Naive thymus-derived CD4-positive, alpha-beta T cell (primary cell): ENCODE data around the gene CD209. TPM values are rescaled to one million over a fixed set of nuclear protein-coding genes. Genes with fewer than 3 reads are reported as not detected.

Source experiments
- polyA plus RNA-seq, 2 donors: library from polyadenylated mRNA; unstranded; fragments of 300-500 nt; fragmentation: Illumina TruSeq; gene quantifications; one replicate each; pipeline ENCODE4 v1.2.3, GENCODE V29; 2021
- total RNA-seq, 6 experiments: library from RNA in 5 of 6; stranded (reverse) in 5 of 6; gene quantifications; 1 replicate in 5 of 6; 2 replicates in 1 of 6; pipeline ENCODE4 v1.2.3 and lab custom pipeline; 2021 to 2026

The CD209 gene
- total and polyA plus RNA-seq, 7 experiments from 2014 or later: 0.27 to 0.68 (median 0.32) TPM; not detected in 4

Other genes with a start within 250 kb of the CD209 start
- 10 to 100 TPM in 1 of 5 experiments, 1 to 10 TPM in 4; 5.7 to 10.1 (median 7.2) TPM for gene ZNF358, start 231.4 kb downstream of the CD209 start, total RNA-seq
- gene ZNF358, start 231.4 kb downstream of the CD209 start, polyA plus RNA-seq: 1 to 10 TPM; 1.4 to 2.6 TPM
- 10 to 100 TPM; 13.8 to 49.2 (median 18.1) TPM for gene MCOLN1, start 224.9 kb downstream of the CD209 start, total RNA-seq
- gene MCOLN1, start 224.9 kb downstream of the CD209 start, polyA plus RNA-seq: 10 to 100 TPM in 1 of 2 donors, 1 to 10 TPM in 1; 8.8 to 11.7 TPM
- 100 to 1,000 TPM in 4 of 5 experiments, 10 to 100 TPM in 1; 82.0 to 157 (median 133) TPM for gene PNPLA6, start 211.8 kb downstream of the CD209 start, total RNA-seq
- 10 to 100 TPM in 1 of 2 donors, 1 to 10 TPM in 1; 5.3 to 12.7 TPM for gene PNPLA6, start 211.8 kb downstream of the CD209 start, polyA plus RNA-seq
- under 1 TPM in 4 of 5 experiments, not detected in 1; 0.16 to 0.76 (median 0.35) TPM for gene CAMSAP3, start 151.7 kb downstream of the CD209 start, total RNA-seq
- under 1 TPM; 0.06 to 0.07 TPM for gene CAMSAP3, start 151.7 kb downstream of the CD209 start, polyA plus RNA-seq
- 10 to 100 TPM; 49.3 to 79.8 (median 76.4) TPM for gene XAB2, start 118.0 kb downstream of the CD209 start, total RNA-seq
- gene XAB2, start 118.0 kb downstream of the CD209 start, polyA plus RNA-seq: 10 to 100 TPM in 1 of 2 donors, 1 to 10 TPM in 1; 6.4 to 11.9 TPM
- 100 to 1,000 TPM; 112 to 134 (median 117) TPM for gene PET100, start 117.7 kb downstream of the CD209 start, total RNA-seq
- gene PET100, start 117.7 kb downstream of the CD209 start, polyA plus RNA-seq: 100 to 1,000 TPM; 158 to 274 TPM
- gene PCP2, start 113.8 kb downstream of the CD209 start, total RNA-seq: 10 to 100 TPM in 1 of 5 experiments, 1 to 10 TPM in 4; 2.2 to 13.4 (median 5.4) TPM
- not detected for gene PCP2, start 113.8 kb downstream of the CD209 start, polyA plus RNA-seq
- 100 to 1,000 TPM; 158 to 411 (median 187) TPM for gene STXBP2, start 110.4 kb downstream of the CD209 start, total RNA-seq
- gene STXBP2, start 110.4 kb downstream of the CD209 start, polyA plus RNA-seq: 10 to 100 TPM; 52.8 to 61.1 TPM
- 1 to 10 TPM in 1 of 5 experiments, not detected in 4; 3.4 TPM for gene RETN, start 78.5 kb downstream of the CD209 start, total RNA-seq
- gene RETN, start 78.5 kb downstream of the CD209 start, polyA plus RNA-seq: not detected
- 10 to 100 TPM in 1 of 5 experiments, 1 to 10 TPM in 1, not detected in 3; 1.2 to 12.3 TPM for gene MCEMP1, start 70.4 kb downstream of the CD209 start, total RNA-seq
- gene MCEMP1, start 70.4 kb downstream of the CD209 start, polyA plus RNA-seq: not detected
- 10 to 100 TPM; 43.7 to 79.3 (median 75.4) TPM for gene TRAPPC5, start 66.7 kb downstream of the CD209 start, total RNA-seq
- 100 to 1,000 TPM; 165 to 191 TPM for gene TRAPPC5, start 66.7 kb downstream of the CD209 start, polyA plus RNA-seq
- 1 to 10 TPM in 2 of 5 experiments, under 1 TPM in 1, not detected in 2; 0.32 to 3.8 (median 1.3) TPM for gene FCER2, start 45.4 kb downstream of the CD209 start, total RNA-seq
- under 1 TPM; 0.48 to 0.52 TPM for gene FCER2, start 45.4 kb downstream of the CD209 start, polyA plus RNA-seq
- 1 to 10 TPM in 1 of 5 experiments, not detected in 4; 1.2 TPM for gene CLEC4G, start 15.4 kb downstream of the CD209 start, total RNA-seq
- not detected for gene CLEC4G, start 15.4 kb downstream of the CD209 start, polyA plus RNA-seq
- gene CLEC4M, start 15.7 kb upstream of the CD209 start, total RNA-seq: not detected
- under 1 TPM in 1 of 2 donors, not detected in 1; 0.74 TPM for gene CLEC4M, start 15.7 kb upstream of the CD209 start, polyA plus RNA-seq
- 10 to 100 TPM in 3 of 5 experiments, 1 to 10 TPM in 2; 7.4 to 12.2 (median 11.4) TPM for gene EVI5L, start 82.7 kb upstream of the CD209 start, total RNA-seq
- 1 to 10 TPM; 2.5 to 3.8 TPM for gene EVI5L, start 82.7 kb upstream of the CD209 start, polyA plus RNA-seq
- 1 to 10 TPM in 1 of 5 experiments, under 1 TPM in 3, not detected in 1; 0.08 to 1.2 (median 0.16) TPM for gene PRR36, start 126.9 kb upstream of the CD209 start, total RNA-seq
- gene PRR36, start 126.9 kb upstream of the CD209 start, polyA plus RNA-seq: under 1 TPM; 0.08 to 0.12 TPM
- under 1 TPM in 1 of 5 experiments, not detected in 4; 0.24 TPM for gene LRRC8E, start 141.0 kb upstream of the CD209 start, total RNA-seq
- under 1 TPM in 1 of 2 donors, not detected in 1; 0.53 TPM for gene LRRC8E, start 141.0 kb upstream of the CD209 start, polyA plus RNA-seq
- gene MAP2K7, start 156.3 kb upstream of the CD209 start, total RNA-seq: 100 to 1,000 TPM in 1 of 5 experiments, 10 to 100 TPM in 4; 48.7 to 109 (median 66.5) TPM
- 1 to 10 TPM; 1.8 to 2.0 TPM for gene MAP2K7, start 156.3 kb upstream of the CD209 start, polyA plus RNA-seq
- gene TGFBR3L, start 167.3 kb upstream of the CD209 start, total RNA-seq: 1 to 10 TPM in 4 of 5 experiments, under 1 TPM in 1; 0.27 to 4.0 (median 1.6) TPM
- not detected for gene TGFBR3L, start 167.3 kb upstream of the CD209 start, polyA plus RNA-seq
- gene SNAPC2, start 172.8 kb upstream of the CD209 start, total RNA-seq: 10 to 100 TPM; 12.3 to 24.4 (median 21.4) TPM
- gene SNAPC2, start 172.8 kb upstream of the CD209 start, polyA plus RNA-seq: 10 to 100 TPM; 11.5 to 18.2 TPM
- under 1 TPM in 1 of 5 experiments, not detected in 4; 0.32 TPM for gene CTXN1, start 178.6 kb upstream of the CD209 start, total RNA-seq
- gene CTXN1, start 178.6 kb upstream of the CD209 start, polyA plus RNA-seq: not detected
- 10 to 100 TPM; 65.3 to 97.6 (median 73.8) TPM for gene TIMM44, start 196.1 kb upstream of the CD209 start, total RNA-seq
- gene TIMM44, start 196.1 kb upstream of the CD209 start, polyA plus RNA-seq: 10 to 100 TPM; 16.7 to 22.8 TPM